ENCODE measurements around the gene RGS10. TPM values are rescaled to one million over a fixed set of nuclear protein-coding genes. Genes with fewer than 3 reads are reported as not detected.

RGS10 gene
- total RNA-seq, 1 experiment from 2014 or later: 22.6 TPM

DNA sequence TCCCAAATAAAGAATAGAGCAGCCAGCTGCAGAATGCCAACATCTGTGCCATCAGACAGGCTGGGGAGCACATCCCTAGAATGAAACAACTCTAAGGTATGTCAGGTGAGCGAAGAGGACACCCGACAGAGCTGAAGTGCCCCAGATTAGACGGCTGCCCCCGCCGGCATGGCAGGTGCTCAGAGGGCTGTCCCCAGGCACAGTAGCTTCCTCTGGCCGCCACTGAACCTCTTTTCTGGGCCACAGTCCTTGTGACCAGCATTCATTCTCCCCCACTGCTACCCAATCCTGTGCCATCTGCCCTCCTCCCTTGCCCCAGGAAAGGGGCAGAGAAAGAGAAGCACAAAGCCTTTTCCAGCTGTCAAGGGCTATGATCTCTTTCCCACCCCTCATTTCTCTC is 41.7 kb downstream of the RGS10 start (continued):
- TF ChIP-seq MXD4 (CRISPR knock-in tag; IDR thresholded peaks at IDR 0.05; ENCODE audit: borderline replicate concordance): no peak
- no peak for TF ChIP-seq ZNF317 (CRISPR knock-in tag; IDR thresholded peaks at IDR 0.05; ENCODE audit: borderline replicate concordance, low read depth)

DNA sequence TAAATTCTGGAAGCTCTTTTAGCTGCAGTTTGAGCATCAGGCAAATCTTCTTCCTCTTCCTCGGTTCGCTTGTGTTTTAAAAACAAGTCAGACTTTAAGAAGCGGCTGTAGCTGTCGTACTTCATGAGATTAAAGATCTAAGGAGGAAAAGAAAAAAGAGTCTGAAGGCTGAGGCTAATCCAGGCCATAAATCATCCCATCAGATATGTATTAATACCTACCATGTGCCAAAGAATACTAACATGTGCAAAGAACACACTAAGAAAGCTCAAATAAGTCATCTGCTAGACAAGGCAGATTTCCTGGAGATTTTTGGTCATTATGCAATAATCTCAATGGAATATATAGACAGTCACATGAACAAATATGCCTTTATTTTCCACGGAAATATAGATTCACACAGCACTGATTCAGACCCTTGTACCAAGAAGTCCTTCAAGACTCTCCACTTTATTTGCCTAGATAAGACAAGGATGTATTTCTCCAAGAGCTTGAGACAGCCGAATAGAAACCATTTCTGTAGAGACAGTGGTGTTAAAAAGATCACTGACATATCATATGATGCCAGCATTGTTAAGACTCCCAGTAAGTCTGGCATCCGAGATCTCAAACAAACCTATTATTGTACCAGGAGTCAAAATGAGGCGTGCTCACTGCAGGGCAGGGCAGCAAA is 42.3 kb downstream of the RGS10 start:
- H3K4me3 Mint-ChIP-seq: no peak overlapping the region
- CTCF ChIA-PET: interaction anchor here (1.7 kb wide), 1 partner anchor 55 kb away, joined by 5 read pairs; no protein-coding TSS in a partner anchor
- peaks cover 8% of the 10 kb centered on the region; the same call in 1 of the 2 replicates for H3K4me1 Mint-ChIP-seq
- no peaks in the 10 kb centered on the region; the same call in 1 of the 2 replicates for H3K27me3 Mint-ChIP-seq (ENCODE audit: low read depth)
- no peak for ATAC-seq
- no peak overlapping the region for H3K27ac Mint-ChIP-seq
- no peaks in the 10 kb centered on the region for H3K36me3 Mint-ChIP-seq
- TF ChIP-seq, protein P1, sequence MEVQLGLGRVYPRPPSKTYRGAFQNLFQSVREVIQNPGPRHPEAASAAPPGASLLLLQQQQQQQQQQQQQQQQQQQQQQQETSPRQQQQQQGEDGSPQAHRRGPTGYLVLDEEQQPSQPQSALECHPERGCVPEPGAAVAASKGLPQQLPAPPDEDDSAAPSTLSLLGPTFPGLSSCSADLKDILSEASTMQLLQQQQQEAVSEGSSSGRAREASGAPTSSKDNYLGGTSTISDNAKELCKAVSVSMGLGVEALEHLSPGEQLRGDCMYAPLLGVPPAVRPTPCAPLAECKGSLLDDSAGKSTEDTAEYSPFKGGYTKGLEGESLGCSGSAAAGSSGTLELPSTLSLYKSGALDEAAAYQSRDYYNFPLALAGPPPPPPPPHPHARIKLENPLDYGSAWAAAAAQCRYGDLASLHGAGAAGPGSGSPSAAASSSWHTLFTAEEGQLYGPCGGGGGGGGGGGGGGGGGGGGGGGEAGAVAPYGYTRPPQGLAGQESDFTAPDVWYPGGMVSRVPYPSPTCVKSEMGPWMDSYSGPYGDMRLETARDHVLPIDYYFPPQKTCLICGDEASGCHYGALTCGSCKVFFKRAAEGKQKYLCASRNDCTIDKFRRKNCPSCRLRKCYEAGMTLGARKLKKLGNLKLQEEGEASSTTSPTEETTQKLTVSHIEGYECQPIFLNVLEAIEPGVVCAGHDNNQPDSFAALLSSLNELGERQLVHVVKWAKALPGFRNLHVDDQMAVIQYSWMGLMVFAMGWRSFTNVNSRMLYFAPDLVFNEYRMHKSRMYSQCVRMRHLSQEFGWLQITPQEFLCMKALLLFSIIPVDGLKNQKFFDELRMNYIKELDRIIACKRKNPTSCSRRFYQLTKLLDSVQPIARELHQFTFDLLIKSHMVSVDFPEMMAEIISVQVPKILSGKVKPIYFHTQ (CRISPR knock-in tag; IDR thresholded peaks at IDR 0.05): no peak
- no peak for TF ChIP-seq ZNF425 (CRISPR knock-in tag; conservative IDR thresholded peaks at IDR 0.05)
- TF ChIP-seq, protein P2, sequence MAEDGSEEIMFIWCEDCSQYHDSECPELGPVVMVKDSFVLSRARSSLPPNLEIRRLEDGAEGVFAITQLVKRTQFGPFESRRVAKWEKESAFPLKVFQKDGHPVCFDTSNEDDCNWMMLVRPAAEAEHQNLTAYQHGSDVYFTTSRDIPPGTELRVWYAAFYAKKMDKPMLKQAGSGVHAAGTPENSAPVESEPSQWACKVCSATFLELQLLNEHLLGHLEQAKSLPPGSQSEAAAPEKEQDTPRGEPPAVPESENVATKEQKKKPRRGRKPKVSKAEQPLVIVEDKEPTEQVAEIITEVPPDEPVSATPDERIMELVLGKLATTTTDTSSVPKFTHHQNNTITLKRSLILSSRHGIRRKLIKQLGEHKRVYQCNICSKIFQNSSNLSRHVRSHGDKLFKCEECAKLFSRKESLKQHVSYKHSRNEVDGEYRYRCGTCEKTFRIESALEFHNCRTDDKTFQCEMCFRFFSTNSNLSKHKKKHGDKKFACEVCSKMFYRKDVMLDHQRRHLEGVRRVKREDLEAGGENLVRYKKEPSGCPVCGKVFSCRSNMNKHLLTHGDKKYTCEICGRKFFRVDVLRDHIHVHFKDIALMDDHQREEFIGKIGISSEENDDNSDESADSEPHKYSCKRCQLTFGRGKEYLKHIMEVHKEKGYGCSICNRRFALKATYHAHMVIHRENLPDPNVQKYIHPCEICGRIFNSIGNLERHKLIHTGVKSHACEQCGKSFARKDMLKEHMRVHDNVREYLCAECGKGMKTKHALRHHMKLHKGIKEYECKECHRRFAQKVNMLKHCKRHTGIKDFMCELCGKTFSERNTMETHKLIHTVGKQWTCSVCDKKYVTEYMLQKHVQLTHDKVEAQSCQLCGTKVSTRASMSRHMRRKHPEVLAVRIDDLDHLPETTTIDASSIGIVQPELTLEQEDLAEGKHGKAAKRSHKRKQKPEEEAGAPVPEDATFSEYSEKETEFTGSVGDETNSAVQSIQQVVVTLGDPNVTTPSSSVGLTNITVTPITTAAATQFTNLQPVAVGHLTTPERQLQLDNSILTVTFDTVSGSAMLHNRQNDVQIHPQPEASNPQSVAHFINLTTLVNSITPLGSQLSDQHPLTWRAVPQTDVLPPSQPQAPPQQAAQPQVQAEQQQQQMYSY (CRISPR knock-in tag; IDR thresholded peaks at IDR 0.05): no peak
- no peak for TF ChIP-seq ATF6 (CRISPR knock-in tag; IDR thresholded peaks at IDR 0.05)
- TF ChIP-seq TCF7 (CRISPR knock-in tag; IDR thresholded peaks at IDR 0.05; ENCODE audit: low read depth): no peak
- TF ChIP-seq TP53 (CRISPR knock-in tag; IDR thresholded peaks at IDR 0.05): no peak
- no peak for TF ChIP-seq RORB (CRISPR knock-in tag; IDR thresholded peaks at IDR 0.05)
- TF ChIP-seq ZNF263 (CRISPR knock-in tag; IDR thresholded peaks at IDR 0.05; ENCODE audit: low read depth): no peak
- TF ChIP-seq RELA (CRISPR knock-in tag; IDR thresholded peaks at IDR 0.05; ENCODE audit: borderline replicate concordance): no peak
- no peak for TF ChIP-seq ZNF317 (CRISPR knock-in tag; IDR thresholded peaks at IDR 0.05; ENCODE audit: borderline replicate concordance, low read depth)
- TF ChIP-seq GRHL2 (CRISPR knock-in tag; IDR thresholded peaks at IDR 0.05; ENCODE audit: insufficient replicate concordance, severe bottlenecking): no peak
- TF ChIP-seq NFYB (CRISPR knock-in tag; conservative IDR thresholded peaks at IDR 0.05; ENCODE audit: low read depth): no peak
- no peak for TF ChIP-seq ZBTB43 (CRISPR knock-in tag; IDR thresholded peaks at IDR 0.05)
- no peak for DNase-seq (ENCODE audit: low spot score)
- no peaks in the 10 kb centered on the region for H3K9me3 Mint-ChIP-seq
- POLR2A ChIA-PET: no interaction called here

Measured in WTC11 (cell line).